SH-SY5Y (cell line): ENCODE measurements around the gene TNFRSF6B.

ENCODE experiments used
- GATA2 ChIP-seq: IDR thresholded peaks from 2 replicates; pipeline ENCODE4 v1.6.1; 2011; ENCODE audit warnings: mild to moderate bottlenecking, low read depth, low read length
- GATA3 ChIP-seq: IDR thresholded peaks from 2 replicates; pipeline ENCODE4 v1.6.1; 2011; ENCODE audit warnings: low read depth, mild to moderate bottlenecking, low read length, moderate library complexity

DNA sequence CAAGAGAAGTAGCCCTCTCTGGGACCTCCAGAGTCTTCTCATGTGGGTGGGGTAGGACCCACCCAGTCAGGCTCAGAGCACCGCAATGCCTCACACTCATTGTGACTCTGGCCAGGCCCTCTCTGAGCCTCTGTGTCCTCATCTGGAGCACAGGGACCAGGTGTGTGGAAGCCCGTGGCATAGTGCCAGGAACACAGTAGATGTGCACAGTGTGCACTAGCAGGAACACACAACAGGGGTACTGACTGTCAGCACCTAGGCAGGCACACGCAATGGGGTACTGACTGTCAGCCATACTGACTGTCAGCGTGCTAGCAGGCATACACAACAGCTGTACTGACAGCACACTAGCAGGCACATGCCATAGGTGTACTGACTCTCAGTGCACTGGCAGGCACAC lies 41.2 kb upstream of the TNFRSF6B start:
- no peak for TF ChIP-seq GATA3
- TF ChIP-seq GATA2: no peak
